GM12801 (cell line): ENCODE measurements around the gene RHBDL3.

ENCODE experiments used
- CTCF ChIP-seq: IDR thresholded peaks from one replicate; pipeline ENCODE4 v1.5.1; 2011; ENCODE audit warnings: control low read depth; ENCODE audit not compliant: insufficient read length; ENCODE audit errors: extremely low read depth

RHBDL3 gene

DNA sequence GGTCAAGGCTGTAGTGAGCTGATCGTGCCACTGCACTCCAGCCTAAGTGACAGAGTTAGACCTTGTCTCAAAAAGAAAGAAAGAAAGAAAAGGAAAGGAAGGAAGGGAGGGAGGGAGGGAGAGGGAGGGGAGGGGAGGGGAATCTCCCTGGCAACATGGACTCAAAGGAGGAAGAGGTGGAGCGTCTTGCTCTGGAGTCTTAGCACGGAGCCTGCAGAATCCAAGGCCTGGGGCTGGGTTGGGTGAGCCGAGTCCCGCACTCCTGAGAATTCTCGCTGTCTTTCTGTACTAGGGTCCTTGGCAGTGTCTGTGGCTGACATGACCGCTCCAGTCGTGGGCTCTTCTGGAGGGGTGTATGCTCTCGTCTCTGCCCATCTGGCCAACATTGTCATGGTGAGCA, 39.4 kb downstream of the RHBDL3 start:
- TF ChIP-seq CTCF, result no peak

GRCh38 chr17:32307658-32308057, 42.0 kb downstream of the RHBDL3 start:
- no peak for TF ChIP-seq CTCF

- no peak for TF ChIP-seq CTCF
These were observed 45.5 kb downstream of the RHBDL3 start for GRCh38 chr17:32311028-32311536.

DNA sequence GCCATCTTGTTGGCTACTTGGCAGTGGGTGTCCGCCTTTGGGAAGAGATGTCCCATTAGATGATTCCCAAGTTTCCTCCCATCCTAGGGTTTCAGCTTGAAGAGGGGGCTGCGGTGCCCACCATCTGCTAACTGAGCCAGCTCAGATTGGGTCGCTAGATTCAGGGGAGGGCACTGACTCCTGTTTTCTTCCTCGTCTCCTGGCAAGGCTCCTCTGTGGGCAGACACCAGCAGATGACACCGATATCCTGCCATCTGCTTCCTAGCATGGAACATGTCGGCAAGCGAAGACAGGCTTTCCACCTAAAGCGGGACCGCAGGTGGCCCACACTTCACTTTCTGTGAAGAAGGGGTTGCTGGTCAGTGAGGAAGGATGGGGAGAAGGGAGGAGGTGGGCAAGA, 49.0 kb downstream of the RHBDL3 start:
- TF ChIP-seq CTCF, result no peak

- TF ChIP-seq CTCF, result no peak
These were observed 49.5 kb downstream of the RHBDL3 start for GRCh38 chr17:32315171-32315570.

GRCh38 chr17:32317353-32317752, 51.7 kb downstream of the RHBDL3 start:
- no peak for TF ChIP-seq CTCF

- TF ChIP-seq CTCF, result no peak
These were observed 52.4 kb downstream of the RHBDL3 start for GRCh38 chr17:32318071-32318470.

- TF ChIP-seq CTCF, result peak; percentile 98
These were observed 53.9 kb downstream of the RHBDL3 start for GRCh38 chr17:32319548-32319905.
